ENCODE data around the gene SNAP47.

DNA sequence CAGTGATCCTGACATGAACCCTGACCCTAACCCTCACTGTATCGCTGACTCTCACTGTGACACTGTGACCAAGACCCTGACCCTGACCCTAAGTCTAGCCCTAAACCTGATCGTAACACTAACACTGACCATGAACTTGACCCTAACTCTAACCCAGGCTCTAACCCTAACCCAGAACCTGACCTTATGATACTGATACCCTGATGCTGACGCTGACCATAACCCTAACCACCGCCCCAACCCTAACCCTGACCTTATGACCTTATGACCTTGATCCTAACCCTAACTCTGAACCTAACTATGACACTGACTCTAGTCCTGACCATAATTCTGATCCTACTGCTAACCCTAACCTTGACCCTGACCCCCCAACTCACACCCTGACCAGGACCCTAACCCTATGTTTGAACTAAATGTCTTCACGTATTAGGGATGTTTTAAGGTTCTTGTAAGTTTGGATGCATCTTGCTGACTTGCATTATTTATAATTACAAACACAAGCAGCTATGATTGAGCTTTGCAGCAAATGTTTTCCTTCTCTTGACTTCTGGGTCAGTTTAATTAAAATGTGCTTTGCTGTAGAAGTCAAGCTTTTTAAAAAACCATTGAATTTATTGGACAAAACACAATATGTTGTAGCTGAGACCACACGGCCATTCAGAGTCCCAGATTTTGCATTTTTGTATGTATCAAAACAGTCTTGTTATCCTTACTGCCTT is 56.3 kb downstream of the SNAP47 start:
- TF ChIP-seq, protein P1, sequence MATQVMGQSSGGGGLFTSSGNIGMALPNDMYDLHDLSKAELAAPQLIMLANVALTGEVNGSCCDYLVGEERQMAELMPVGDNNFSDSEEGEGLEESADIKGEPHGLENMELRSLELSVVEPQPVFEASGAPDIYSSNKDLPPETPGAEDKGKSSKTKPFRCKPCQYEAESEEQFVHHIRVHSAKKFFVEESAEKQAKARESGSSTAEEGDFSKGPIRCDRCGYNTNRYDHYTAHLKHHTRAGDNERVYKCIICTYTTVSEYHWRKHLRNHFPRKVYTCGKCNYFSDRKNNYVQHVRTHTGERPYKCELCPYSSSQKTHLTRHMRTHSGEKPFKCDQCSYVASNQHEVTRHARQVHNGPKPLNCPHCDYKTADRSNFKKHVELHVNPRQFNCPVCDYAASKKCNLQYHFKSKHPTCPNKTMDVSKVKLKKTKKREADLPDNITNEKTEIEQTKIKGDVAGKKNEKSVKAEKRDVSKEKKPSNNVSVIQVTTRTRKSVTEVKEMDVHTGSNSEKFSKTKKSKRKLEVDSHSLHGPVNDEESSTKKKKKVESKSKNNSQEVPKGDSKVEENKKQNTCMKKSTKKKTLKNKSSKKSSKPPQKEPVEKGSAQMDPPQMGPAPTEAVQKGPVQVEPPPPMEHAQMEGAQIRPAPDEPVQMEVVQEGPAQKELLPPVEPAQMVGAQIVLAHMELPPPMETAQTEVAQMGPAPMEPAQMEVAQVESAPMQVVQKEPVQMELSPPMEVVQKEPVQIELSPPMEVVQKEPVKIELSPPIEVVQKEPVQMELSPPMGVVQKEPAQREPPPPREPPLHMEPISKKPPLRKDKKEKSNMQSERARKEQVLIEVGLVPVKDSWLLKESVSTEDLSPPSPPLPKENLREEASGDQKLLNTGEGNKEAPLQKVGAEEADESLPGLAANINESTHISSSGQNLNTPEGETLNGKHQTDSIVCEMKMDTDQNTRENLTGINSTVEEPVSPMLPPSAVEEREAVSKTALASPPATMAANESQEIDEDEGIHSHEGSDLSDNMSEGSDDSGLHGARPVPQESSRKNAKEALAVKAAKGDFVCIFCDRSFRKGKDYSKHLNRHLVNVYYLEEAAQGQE (IDR thresholded peaks at IDR 0.05; ENCODE audit: insufficient read depth in 1 of 2, low read depth in 2 of 2, low read length in 2 of 2) = no peak
- TF ChIP-seq POLR2AphosphoS5 (IDR thresholded peaks at IDR 0.05; ENCODE audit: low read depth, low read length) = no peak

Data from PFSK-1 (cell line).